ENCODE measurements around the gene COA4. TPM values are rescaled to one million over a fixed set of nuclear protein-coding genes. Genes with fewer than 3 reads are reported as not detected.

The COA4 gene
- total RNA-seq, 1 experiment from 2014 or later, result 155 TPM

GRCh38 chr11:73870261-73870660, 6.4 kb downstream of the COA4 start:
- CTCF ChIA-PET, result no interaction called here
- Histone ChIP-seq H3K36me3 (ENCODE audit: control insufficient read depth, insufficient read depth, low read length) (peaks cover 11% of the 10 kb centered on the region), H3K27ac (ENCODE audit: low read length) (no peak overlapping the region), H3K27me3 (ENCODE audit: control insufficient read depth, insufficient read depth, low read length) (no peaks in the 10 kb centered on the region), H3K4me3 (ENCODE audit: low read depth in 2 of 2, low read length in 2 of 2) (no peak overlapping the region), H3K4me1 (ENCODE audit: control insufficient read depth, insufficient read depth, low read length) (peaks cover 9% of the 10 kb centered on the region), H3K9me3 (ENCODE audit: control insufficient read depth, insufficient read depth, low read depth, low read length) (no peaks in the 10 kb centered on the region)
- in situ Hi-C loops (cut with HindIII; ENCODE audit: low pct_unique_long_range_greater_than_20kb, low sequenced_read_pairs), result no loop called here
- POLR2A ChIA-PET, result interaction anchor here (0.6 to 0.9 kb wide), 2 partner anchors 91 to 109 kb away, joined by 3 to 5 read pairs; no protein-coding TSS in a partner anchor
- DNase-seq (ENCODE audit: low read depth, low spot score), result no peak
- ATAC-seq, result peak; percentile 15; the same call in 1 of the 2 replicates
- no TSS peak for BruUV-seq (replicated peaks)
- TF ChIP-seq CTCF (IDR thresholded peaks at IDR 0.05), result no peak
- no peak for TF ChIP-seq TCF7L2 (IDR thresholded peaks at IDR 0.05; ENCODE audit: low read depth, low read length)
- TF ChIP-seq POLR2AphosphoS5 (IDR thresholded peaks at IDR 0.05; ENCODE audit: low read depth, low read length), result no peak
- intact Hi-C loops (cut with micrococcal nuclease; ENCODE audit: unreplicated experiment), result no loop called here

- intact Hi-C loops (cut with micrococcal nuclease; ENCODE audit: unreplicated experiment) (no loop called here), in situ Hi-C loops (cut with HindIII; ENCODE audit: low pct_unique_long_range_greater_than_20kb, low sequenced_read_pairs) (no loop called here)
- ChIA-PET CTCF (no interaction called here), POLR2A (no interaction called here)
- DNase-seq (ENCODE audit: low read depth, low spot score) (no peak), ATAC-seq (peak; percentile 33; the same call in 1 of the 2 replicates)
- BruUV-seq (replicated peaks), result no TSS peak
- Histone ChIP-seq H3K27ac (ENCODE audit: low read length) (no peak overlapping the region), H3K36me3 (ENCODE audit: control insufficient read depth, insufficient read depth, low read length) (peaks cover 11% of the 10 kb centered on the region), H3K27me3 (ENCODE audit: control insufficient read depth, insufficient read depth, low read length) (no peaks in the 10 kb centered on the region), H3K4me3 (ENCODE audit: low read depth in 2 of 2, low read length in 2 of 2) (no peak overlapping the region), H3K9me3 (ENCODE audit: control insufficient read depth, insufficient read depth, low read depth, low read length) (no peaks in the 10 kb centered on the region), H3K4me1 (ENCODE audit: control insufficient read depth, insufficient read depth, low read length) (peaks cover 6% of the 10 kb centered on the region)
- TF ChIP-seq CTCF (IDR thresholded peaks at IDR 0.05) (no peak), POLR2AphosphoS5 (IDR thresholded peaks at IDR 0.05; ENCODE audit: low read depth, low read length) (peak; percentile 15; the same call in 1 of the 2 replicates)
Measured at GRCh38 chr11:73869332-73869949, 7.2 kb downstream of the COA4 start.

GRCh38 chr11:73866586-73866996, 10.1 kb downstream of the COA4 start:
- TF ChIP-seq CTCF (IDR thresholded peaks at IDR 0.05), result no peak
- TF ChIP-seq TCF7L2 (IDR thresholded peaks at IDR 0.05; ENCODE audit: low read depth, low read length), result no peak
- TF ChIP-seq SIN3A (IDR thresholded peaks at IDR 0.05; ENCODE audit: borderline replicate concordance, insufficient read depth, low read depth, low read length), result no peak
- TF ChIP-seq REST (IDR thresholded peaks at IDR 0.05; ENCODE audit: insufficient read depth in 1 of 2, low read depth in 2 of 2, low read length in 1 of 2), result no peak
- TF ChIP-seq POLR2AphosphoS5 (IDR thresholded peaks at IDR 0.05; ENCODE audit: low read depth, low read length), result no peak
- H3K27ac ChIP-seq (ENCODE audit: low read length), result no peak overlapping the region
- POLR2A ChIA-PET, result no interaction called here
- intact Hi-C loops (cut with micrococcal nuclease; ENCODE audit: unreplicated experiment) (no loop called here), in situ Hi-C loops (cut with HindIII; ENCODE audit: low pct_unique_long_range_greater_than_20kb, low sequenced_read_pairs) (no loop called here)
- no peaks in the 10 kb centered on the region for H3K9me3 ChIP-seq (ENCODE audit: control insufficient read depth, insufficient read depth, low read depth, low read length)
- ATAC-seq (peak; percentile 32; the same call in 1 of the 2 replicates), DNase-seq (ENCODE audit: low read depth, low spot score) (peak; percentile 80)
- no peak overlapping the region for H3K4me3 ChIP-seq (ENCODE audit: low read depth in 2 of 2, low read length in 2 of 2)
- no TSS peak for BruUV-seq (replicated peaks)
- no peaks in the 10 kb centered on the region for H3K36me3 ChIP-seq (ENCODE audit: control insufficient read depth, insufficient read depth, low read length)
- CTCF ChIA-PET, result no interaction called here
- no peaks in the 10 kb centered on the region for H3K27me3 ChIP-seq (ENCODE audit: control insufficient read depth, insufficient read depth, low read length)
- H3K4me1 ChIP-seq (ENCODE audit: control insufficient read depth, insufficient read depth, low read length), result peaks cover 6% of the 10 kb centered on the region
